GM21717 (cell line): ENCODE data around the gene C4orf51.
A peak's percentile ranks its signal among the peaks of the same experiment; 100 is the strongest.

Experiments used
- ATAC-seq: cut with Tn5 transposase; IDR thresholded peaks from one replicate; pipeline ENCODE4 v1.9.1; 2021; ENCODE audit warnings: mild to moderate bottlenecking, moderate library complexity; ENCODE audit not compliant: unreplicated experiment

C4orf51 gene

DNA sequence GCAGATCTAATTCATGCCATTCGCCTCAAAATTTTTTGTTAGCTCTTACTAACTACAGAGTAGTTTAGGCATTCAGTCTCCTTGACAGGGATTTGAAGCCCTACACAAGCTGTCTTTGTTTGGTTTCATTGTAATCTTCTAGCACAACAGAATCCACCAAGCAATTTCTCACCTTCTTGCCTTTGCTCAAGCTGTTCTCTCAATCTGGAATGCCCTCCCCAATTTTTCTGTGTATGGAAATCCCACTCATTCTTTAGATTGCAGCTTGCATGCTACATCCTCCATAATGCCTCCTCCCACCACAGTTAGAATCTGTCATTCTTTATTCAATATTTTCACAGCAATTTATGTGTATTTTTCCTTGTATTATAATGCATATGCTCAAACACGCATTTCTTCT is 63.7 kb downstream of the C4orf51 start:
- no peak for ATAC-seq

DNA sequence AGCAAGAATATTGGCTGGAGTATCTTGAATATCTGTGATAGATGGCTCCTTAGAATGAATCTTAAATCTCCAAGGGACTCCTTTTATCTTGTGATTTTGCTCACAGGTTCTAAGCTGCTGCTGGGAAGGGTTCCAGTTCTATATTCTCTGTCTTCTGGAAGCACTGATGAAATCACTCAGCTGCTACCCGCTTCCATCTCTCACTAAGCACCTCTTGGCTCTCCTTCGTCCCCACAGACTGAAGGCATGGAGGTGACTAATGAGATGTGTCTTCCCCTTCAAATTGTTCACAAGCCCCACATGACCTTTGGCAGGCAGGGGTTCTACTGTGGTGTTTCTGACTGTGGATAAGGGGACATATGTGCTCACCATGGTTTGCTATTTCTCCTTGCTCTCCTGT is 75.9 kb downstream of the C4orf51 start:
- no peak for ATAC-seq

DNA sequence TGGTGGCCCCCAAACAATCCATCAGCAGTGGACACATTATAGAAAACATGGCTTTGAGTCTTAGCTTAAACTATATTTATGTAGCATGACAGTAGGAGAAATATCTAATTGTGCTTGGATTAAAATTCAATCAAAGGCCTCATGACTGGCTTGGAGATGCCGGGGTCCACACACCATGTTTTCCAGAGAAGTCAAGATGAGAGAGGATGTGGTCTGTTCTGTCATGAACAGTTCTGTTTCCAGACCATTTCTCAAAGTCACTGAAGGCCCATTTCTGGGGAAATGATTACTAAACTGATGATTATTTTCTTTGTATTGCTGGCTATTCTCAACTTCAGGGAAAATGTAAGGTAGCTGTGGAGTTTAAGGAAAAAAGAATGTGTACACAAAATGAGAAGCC is 76.3 kb downstream of the C4orf51 start:
- no peak for ATAC-seq

DNA sequence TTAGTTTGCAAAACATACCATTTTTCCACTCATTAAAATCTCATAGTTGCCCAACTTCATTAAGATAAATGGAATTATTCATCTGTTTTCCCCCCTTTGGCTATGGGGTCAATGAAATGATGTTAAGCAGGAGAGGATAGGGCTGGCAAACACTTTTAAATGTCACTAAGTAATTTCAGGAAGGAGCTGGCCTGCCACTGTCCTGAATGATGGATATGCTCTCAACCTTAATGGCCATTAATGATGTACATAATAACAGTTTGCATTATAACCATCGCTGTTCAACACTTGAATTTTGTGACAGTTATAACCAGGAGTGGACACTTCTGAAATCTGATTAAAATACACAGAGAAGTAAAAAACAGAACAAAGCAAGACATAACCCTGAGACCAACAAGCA is 77.2 kb downstream of the C4orf51 start:
- no peak for ATAC-seq

DNA sequence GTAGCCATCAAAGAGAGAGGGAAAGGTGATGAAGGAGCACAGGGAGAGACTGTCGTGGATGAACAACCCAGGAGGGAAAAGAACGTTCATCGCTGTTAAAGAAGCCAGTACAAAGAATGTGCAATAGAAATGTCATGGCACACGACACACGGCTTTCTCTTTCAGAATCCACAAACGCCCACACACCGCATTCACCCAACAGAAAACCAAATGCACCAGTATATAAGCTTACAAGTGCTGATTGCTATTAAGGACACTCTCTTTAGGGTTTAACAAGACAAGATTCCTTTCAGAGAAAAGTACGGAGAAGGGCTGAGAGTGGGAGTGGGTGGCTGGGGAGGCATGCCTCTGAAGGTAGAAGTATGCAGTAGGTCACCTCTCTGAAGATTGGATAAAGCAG is 80.2 kb downstream of the C4orf51 start:
- no peak for ATAC-seq

DNA sequence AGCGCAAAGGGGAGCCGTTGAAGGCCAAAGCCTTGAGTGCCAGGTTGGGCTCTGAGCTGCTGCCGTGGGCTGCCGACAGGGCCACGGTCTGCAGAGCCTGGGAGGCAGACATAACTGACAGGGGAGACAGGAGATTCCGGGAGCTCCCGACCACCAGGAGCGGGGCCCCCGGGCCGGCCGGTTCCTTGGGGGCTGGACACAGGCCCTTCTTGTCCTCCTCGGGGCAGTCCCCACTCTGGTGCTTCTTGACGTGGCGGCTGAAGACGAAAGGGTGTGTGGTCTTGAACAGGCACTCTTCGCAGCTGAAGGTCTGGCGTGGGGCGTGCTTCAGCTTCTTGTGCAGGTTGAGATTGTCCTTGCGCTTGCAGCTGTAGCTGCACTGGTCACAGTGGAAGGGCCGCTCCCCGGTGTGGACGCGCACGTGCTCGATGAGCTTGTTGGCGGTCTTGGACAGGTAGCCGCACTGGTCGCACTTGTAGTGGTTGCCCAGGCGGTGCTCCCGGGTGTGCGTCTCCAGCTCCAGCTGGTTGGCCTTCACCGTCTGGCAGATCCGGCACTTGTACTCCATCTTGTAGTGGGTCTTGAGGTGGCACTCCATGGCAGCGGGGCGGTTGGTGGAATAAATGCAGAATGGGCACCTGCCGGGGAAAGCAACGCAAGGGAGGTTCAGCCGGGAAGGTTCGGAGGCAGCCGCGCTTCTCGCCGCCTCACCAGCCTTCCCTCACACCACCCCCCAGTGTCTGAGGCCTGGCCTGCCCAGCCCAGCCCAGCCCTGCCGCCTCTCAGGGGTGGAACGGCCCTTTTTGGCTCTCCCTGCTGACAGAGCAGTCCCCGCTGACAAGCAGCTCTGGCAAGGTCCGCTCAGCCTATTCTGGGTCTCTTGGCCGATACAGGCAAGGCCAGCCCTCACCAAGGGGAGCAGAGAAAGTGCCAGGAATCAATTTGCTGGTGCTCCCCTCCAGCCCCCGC is 81.3 kb downstream of the C4orf51 start:
- no peak for ATAC-seq

DNA sequence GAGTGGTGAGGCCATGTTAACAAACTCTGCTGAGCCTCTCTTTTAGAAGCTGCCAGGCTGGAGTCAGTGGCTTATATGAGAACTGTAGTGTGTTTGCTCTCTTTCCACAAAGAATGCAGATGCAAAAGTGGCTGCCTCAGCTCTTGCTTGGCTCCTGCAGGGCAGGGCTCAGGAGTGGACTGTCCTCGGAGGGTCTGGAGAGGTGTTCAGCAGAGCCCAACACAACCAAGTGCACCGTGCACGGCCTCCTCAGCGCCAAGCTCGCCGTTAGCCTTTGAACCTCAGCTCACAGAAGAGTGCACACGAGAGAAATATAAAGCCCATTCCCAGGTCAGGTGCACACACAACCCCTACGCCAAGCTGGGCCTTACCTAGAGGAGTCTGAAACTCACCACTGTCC is 82.8 kb downstream of the C4orf51 start:
- ATAC-seq = no peak

DNA sequence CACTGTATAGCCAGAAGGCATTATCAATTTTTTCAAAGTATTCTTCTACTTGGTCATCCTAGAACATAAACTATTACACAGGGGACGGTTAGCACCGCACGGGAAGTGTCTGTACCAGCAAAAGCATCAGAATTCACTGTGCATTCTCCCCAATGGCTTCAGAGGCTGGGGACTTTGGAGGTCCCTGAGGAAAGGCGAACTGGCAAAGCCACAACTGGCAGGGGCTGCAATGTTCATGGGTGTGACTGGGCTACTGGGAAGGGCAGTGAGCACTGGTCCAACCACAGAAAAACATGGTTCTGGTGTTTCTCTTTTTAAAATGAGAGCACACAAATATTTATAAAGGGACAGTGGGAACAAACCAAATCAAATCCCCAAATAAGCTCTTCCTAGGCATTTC is 83.5 kb downstream of the C4orf51 start:
- no peak for ATAC-seq

DNA sequence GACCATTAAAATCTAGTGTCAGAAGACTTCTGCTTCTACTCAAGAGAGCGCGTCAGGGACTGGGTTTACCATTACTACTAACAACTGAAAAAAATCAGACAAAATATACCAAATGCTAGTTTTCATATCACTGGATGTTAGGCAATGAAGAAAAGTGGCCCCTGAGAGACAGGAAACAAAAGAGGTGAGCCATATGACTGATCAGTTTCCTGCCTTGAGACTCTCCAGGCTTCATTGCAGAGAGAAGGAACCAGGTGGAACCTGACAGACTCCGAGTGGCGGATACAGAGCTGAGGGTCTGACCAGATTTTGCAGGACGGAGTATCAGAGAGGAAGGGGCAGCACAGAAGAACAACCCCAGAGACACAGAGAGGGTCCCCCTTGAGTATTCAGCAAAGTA is 86.3 kb downstream of the C4orf51 start:
- ATAC-seq = no peak

DNA sequence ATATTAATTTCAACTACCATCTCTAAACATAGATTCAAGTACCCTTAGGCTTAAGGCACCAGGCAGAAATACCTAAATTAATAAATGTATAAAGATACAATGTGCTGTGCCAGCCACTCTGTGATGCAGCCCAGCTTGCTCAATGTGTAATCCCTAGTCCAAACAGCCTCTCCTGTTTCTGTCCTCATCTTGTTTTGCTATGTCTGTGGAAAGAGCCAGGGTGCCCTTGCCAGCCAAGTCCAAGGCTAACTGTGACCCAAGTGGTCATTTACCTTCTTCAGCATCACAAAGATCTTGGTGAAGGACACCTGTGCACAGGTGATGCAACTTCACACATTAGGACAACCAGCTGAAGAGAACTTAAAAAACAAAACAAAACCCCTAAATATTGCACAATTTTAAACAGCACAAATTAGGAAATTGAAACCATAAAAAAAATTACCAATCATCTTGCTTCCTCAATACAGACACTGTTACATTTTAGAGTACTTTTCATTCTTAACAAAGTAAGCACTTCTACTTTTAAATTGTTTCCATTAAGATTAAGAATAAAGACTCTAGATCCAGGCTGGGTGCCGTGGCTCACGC is 89.6 kb downstream of the C4orf51 start:
- no peak for ATAC-seq

DNA sequence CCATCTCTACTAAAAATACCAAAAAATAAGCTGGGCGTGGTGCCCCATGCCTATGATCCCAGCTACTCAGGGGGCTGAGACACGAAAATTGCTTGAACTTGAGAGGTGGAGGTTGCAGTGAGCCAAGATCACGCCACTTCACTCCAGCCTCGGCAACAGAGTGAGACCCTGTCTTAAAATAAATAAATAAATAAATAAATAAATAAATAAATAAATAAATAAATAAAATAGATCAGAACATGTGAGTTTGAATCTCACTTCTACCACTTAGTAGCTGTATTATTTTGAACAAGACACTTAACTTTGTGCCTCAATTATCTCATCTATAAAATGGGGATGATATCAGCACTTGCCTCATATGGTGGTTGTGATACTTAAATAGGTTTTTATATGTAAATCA is 90.2 kb downstream of the C4orf51 start:
- no peak for ATAC-seq

DNA sequence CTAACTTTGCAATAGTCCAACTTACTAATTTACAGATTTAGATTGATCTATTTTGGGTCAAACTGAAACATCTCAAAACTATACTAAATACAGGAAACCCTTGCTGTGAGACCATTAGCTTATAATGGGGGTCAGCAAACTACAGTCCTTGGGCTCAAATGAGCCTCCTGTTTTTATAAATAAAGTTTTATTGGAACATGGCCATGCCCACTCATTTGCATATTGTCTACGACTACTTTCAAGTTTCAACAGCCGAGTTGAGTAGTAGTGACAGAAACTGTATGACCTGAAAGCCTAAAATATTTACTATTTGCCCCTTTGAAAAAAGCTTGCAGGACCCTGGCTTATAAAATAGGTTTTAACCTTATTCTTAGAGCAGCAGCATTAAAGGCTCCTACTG is 92.4 kb downstream of the C4orf51 start:
- no peak for ATAC-seq

DNA sequence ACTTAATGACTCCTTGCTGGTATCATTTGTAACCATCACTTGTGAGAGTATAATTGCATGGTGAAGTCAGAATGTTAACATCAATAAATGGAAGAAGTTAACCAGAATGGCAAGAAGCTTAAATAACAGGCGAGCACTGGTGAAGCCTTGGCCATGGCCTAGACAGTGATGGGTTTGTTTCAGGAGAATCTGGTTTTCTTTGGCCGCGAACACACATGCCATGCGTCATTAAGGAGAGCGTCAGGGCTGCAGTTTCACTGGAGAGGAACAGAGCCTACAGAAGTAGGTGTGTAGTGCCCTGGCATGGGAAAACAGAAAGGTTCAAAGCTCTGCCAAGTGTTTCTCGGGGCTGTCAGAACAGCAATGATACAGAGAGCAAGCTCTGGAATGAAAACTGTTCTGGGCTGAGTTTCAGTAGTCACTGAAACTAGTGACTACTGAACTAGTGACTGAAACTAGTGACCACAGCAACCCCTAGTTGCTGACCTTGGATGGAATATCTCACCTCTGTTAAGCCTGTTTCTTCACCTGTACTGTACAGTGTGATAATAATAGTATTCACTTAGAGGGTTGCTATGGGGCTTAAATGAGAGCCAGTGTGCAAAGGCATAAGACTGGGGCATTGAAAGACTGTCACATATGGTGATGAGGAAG is 93.8 kb downstream of the C4orf51 start:
- ATAC-seq = peak; percentile 88

DNA sequence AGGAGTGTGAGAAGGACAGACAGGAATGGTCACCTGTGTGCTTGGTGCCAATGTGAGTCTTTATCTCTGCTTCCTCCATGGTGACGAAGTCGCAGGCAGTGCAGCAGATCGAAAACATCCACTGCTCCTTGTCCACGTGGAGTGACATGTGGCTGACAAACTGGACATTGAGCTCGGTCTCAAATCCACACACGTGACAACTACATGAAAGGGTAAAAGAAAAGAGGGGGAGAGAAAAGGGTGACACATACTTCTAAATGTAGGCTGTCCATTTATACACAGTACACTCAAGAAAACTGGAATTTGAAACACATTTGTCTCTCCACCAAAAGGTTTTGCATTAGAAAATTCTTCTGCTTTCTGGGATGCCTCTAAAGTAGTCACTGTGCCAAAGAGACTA is 94.5 kb downstream of the C4orf51 start:
- no peak for ATAC-seq

DNA sequence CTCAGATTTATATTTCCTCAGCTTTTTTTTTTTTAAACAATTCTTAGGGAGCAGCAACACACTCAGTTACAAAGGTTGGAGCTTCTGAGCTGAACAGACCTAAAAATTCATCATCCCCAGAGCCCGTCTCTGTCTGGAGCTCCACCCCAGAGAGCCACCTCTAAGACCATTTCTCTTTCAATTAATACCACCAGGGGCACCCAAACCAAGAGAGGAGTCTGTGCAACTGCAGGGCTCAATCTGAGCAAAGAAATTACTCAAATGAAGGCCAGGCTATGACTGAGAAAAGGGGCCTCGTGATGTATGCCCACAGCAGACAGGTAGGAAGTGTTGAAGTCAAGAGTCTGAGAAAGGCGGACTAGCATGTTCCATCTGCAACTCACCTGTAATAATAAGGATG is 95.5 kb downstream of the C4orf51 start:
- no peak for ATAC-seq

DNA sequence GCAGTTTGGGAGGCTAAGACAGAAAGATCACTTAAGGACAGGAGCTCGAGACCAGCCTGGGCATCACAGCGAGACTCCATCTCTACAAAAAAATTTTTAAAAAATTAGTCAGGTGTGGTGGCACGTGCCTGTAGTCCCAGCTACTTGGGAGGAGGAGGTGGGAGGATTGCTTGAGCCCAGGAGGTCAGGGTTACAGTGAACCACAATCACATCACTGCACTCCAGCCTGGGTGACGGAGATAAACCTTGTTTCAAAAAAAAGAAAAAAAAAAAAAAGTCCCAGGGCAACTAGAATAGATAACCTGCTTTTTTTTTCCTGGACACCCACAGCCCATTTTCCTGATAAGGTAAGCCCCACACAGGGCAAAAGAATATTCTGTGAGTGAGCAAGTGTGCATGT is 96.3 kb downstream of the C4orf51 start:
- no peak for ATAC-seq

DNA sequence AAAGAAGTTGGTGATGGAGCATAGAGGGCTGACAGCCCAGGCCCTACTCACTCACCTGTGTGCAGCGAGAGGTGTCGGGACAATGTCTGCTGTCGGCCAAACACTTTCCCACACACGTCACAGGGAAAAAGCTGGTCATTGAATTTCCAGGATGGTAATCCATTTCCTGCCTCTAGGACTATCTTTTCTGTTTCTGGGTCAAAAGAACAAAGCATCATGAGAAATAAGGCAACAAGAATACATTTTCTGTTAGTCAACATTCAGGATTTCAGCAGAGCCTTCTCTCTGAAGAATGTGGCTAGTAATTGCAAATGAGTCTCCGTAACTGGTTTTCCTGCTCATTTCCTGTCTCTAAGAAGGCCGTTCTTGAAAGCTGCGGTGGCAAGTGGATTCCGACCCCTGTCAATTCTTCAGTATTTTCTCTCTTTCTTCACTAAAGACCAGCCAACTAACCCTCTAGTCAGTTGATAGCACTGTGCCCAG is 99.4 kb downstream of the C4orf51 start:
- no peak for ATAC-seq

DNA sequence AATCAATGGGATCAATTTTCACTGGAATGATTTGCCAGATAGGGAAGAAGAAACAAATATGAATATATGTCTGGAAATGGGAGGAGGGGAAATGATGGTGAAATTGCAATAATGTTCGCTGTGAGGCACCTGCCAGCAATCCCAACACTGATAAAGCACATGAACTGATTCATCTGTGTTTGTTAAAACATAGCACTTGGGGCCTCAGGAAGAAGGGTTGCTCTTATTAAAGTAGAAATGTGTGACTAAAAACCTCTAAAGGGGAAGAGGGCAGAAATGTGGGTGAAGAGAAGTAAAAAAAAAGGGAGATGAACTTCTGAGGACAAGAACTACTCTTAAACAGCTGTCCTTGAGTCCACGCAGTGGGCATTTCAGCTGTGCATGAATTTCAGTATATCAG is 101.4 kb downstream of the C4orf51 start:
- ATAC-seq = no peak
